ENCODE results near the gene ITGB1. TPM values are rescaled to one million over a fixed set of nuclear protein-coding genes. Genes with fewer than 3 reads are reported as not detected.
"Not testable (repeated sequence)": the region's sequence is repeated elsewhere in the genome, so short reads cannot be mapped to it uniquely, and the experiment has no call there.

Gene ITGB1
- total RNA-seq, 4 donors from 2014 or later: 57.8 to 256 (median 162) TPM

- H3K4me3 ChIP-seq: peak overlapping the region in 1 of 4 donors; percentile 55
- H3K9me3 ChIP-seq: no peaks in the 10 kb centered on the region
- peak overlapping the region in 3 of 4 donors; percentile 83 to 94 (median 92) for H3K27ac ChIP-seq
- TF ChIP-seq, protein P1, sequence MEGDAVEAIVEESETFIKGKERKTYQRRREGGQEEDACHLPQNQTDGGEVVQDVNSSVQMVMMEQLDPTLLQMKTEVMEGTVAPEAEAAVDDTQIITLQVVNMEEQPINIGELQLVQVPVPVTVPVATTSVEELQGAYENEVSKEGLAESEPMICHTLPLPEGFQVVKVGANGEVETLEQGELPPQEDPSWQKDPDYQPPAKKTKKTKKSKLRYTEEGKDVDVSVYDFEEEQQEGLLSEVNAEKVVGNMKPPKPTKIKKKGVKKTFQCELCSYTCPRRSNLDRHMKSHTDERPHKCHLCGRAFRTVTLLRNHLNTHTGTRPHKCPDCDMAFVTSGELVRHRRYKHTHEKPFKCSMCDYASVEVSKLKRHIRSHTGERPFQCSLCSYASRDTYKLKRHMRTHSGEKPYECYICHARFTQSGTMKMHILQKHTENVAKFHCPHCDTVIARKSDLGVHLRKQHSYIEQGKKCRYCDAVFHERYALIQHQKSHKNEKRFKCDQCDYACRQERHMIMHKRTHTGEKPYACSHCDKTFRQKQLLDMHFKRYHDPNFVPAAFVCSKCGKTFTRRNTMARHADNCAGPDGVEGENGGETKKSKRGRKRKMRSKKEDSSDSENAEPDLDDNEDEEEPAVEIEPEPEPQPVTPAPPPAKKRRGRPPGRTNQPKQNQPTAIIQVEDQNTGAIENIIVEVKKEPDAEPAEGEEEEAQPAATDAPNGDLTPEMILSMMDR (IDR thresholded peaks at IDR 0.05): no peak
- peak; percentile 80 to 90 for TF ChIP-seq POLR2A (IDR thresholded peaks at IDR 0.05)
- peak in 2 of 3 donors; percentile 68 to 69 for DNase-seq
- H3K36me3 ChIP-seq: no peaks in the 10 kb centered on the region
- no peaks in the 10 kb centered on the region for H3K27me3 ChIP-seq
- peaks cover 0 to 23% (median 5%) of the 10 kb centered on the region in 4 donors for H3K4me1 ChIP-seq
Observed at GRCh38 chr10:32981760-32982159, 23.7 kb upstream of the ITGB1 start.

DNA sequence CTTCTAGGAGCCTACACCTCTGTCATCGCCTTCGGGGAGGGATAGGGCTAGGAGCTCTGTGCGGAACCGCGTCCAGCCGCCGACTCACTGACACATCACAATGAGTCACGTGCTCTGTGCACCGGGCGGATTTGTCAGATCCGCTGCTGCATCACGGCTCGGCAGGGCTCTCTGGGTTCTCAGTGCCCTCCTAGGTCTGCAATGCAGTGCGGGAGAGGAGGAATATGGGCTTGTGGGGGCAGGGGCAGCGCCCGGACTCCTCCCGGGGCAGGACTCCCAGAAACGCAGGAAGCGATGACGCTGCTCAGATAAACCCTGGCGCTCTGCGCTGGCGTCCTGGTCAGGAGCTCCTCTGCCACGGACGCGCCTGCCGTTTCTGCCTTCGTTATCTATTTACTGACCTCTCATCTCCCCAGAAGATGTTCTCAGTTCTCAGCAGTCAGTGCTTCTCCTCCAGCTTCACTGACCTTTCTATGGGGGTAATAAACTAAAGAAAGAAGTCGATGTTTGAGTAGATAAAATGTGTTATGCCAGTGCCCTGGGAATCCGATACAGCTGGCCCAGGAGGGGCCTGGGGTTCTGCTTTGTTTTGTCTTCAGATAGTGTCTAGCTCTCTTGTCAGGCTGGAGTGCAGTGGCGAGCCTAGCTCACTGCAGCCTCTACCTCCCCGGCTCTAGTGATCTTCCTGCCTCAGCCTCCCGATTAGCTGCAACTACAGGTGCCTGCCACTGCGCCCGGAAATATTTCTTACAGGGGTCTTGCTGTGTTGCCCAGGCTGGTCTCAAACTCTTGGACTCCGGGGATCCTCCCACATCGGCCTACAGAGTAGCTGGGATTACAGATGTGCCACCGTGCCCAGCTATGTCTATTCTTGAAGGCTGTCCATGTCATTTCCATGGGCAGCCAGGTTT, 22.8 kb upstream of the ITGB1 start:
- DNase-seq: peak; percentile 84 to 95 (median 93)
- TF ChIP-seq, protein P1 (IDR thresholded peaks at IDR 0.05): peak in 3 of 6 experiments; percentile 20 to 29 (median 20)
- TF ChIP-seq POLR2A (IDR thresholded peaks at IDR 0.05): peak; percentile 83 to 94
- no peaks in the 10 kb centered on the region for H3K36me3 ChIP-seq

DNA sequence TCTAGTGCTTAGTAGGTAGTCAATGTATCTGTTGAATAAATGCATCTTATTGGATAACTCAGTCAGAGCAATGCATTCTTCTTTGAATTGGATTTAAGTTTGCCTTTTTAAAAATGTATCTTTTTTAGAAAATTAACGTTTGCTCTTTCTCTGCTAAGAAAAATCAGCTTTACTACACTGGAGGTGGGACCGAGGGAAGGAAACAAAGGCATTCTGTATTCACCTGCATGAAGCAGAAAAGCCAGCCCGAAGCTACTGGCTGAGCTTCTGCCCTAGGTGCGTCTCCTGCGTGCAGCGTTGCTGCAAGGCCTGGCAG, 22.2 kb upstream of the ITGB1 start:
- DNase-seq: no peak
- Histone ChIP-seq H3K36me3 (no peaks in the 10 kb centered on the region), H3K4me3 (peak overlapping the region; percentile 46 to 58 (median 54)), H3K4me1 (peaks cover 0 to 23% (median 5%) of the 10 kb centered on the region in 4 donors), H3K27me3 (no peaks in the 10 kb centered on the region), H3K27ac (peak overlapping the region; percentile 73 to 94 (median 88)), H3K9me3 (no peaks in the 10 kb centered on the region)
- TF ChIP-seq, protein P1 (IDR thresholded peaks at IDR 0.05): no peak
- TF ChIP-seq POLR2A (IDR thresholded peaks at IDR 0.05): no peak

More for the DNA sequence above, 22.8 kb upstream of the ITGB1 start:
- no peaks in the 10 kb centered on the region for H3K27me3 ChIP-seq
- peaks cover 0 to 23% (median 5%) of the 10 kb centered on the region in 4 donors for H3K4me1 ChIP-seq
- peak overlapping the region; percentile 46 to 58 (median 54) for H3K4me3 ChIP-seq
- no peaks in the 10 kb centered on the region for H3K9me3 ChIP-seq
- H3K27ac ChIP-seq: peak overlapping the region; percentile 73 to 94 (median 88)

- H3K9me3 ChIP-seq, H3K4me3 ChIP-seq, DNase-seq, H3K36me3 ChIP-seq, H3K27me3 ChIP-seq: not testable (repeated sequence)
- Histone ChIP-seq H3K27ac (peak overlapping the region in 2 of 4 donors; percentile 83 to 94), H3K4me1 (peaks cover 0 to 23% (median 5%) of the 10 kb centered on the region in 4 donors)
Observed at GRCh38 chr10:32979719-32980118, 21.7 kb upstream of the ITGB1 start.

- no peak for DNase-seq
- peaks cover 0 to 23% (median 5%) of the 10 kb centered on the region in 4 donors for H3K4me1 ChIP-seq
- H3K27me3 ChIP-seq: no peaks in the 10 kb centered on the region
- TF ChIP-seq, protein P1 (IDR thresholded peaks at IDR 0.05): no peak
- TF ChIP-seq POLR2A (IDR thresholded peaks at IDR 0.05): no peak
- no peaks in the 10 kb centered on the region for H3K9me3 ChIP-seq
- no peak overlapping the region for H3K4me3 ChIP-seq
- H3K27ac ChIP-seq: no peak overlapping the region
- H3K36me3 ChIP-seq: no peaks in the 10 kb centered on the region
Observed at GRCh38 chr10:32979041-32979440, 21.0 kb upstream of the ITGB1 start.

- not testable (repeated sequence) for H3K9me3 ChIP-seq, H3K27me3 ChIP-seq, DNase-seq, H3K36me3 ChIP-seq, H3K27ac ChIP-seq, H3K4me3 ChIP-seq
- peaks cover 0 to 23% (median 5%) of the 10 kb centered on the region in 4 donors for H3K4me1 ChIP-seq
Observed at GRCh38 chr10:32977846-32978809, 20.1 kb upstream of the ITGB1 start.
